Stimulated activated CD8-positive, alpha-beta memory T cell treated with anti-CD3 and anti-CD28 coated beads, Interleukin-12 subunit alpha, Interleukin-12 subunit beta, amount 100 ng/mL, for 4 hours (primary cell): Measurements from ENCODE around the gene RER1.
"Not testable (repeated sequence)": the region's sequence is repeated elsewhere in the genome, so short reads cannot be mapped to it uniquely, and the experiment has no call there.

Source experiments
- DNase-seq: peaks from one replicate; pipeline ENCODE4 v3.0.0-alpha.2; 2020; ENCODE audit warnings: low read depth

RER1 gene

GRCh38 chr1:2427976-2428375 is 36.3 kb downstream of the RER1 start:
- no peak for DNase-seq

- DNase-seq, result no peak
Measured at GRCh38 chr1:2428490-2428889, 36.8 kb downstream of the RER1 start.

GRCh38 chr1:2429780-2430591 is 38.3 kb downstream of the RER1 start:
- no peak for DNase-seq

- DNase-seq, result no peak
Measured at GRCh38 chr1:2430592-2430973, 38.9 kb downstream of the RER1 start.

GRCh38 chr1:2431103-2431502 is 39.5 kb downstream of the RER1 start:
- no peak for DNase-seq

- DNase-seq, result no peak
Measured at GRCh38 chr1:2431518-2431917, 39.9 kb downstream of the RER1 start.

- no peak for DNase-seq
Measured at GRCh38 chr1:2432441-2432844, 40.8 kb downstream of the RER1 start.

- no peak for DNase-seq
Measured at GRCh38 chr1:2433196-2433595, 41.6 kb downstream of the RER1 start.

- DNase-seq, result no peak
Measured at GRCh38 chr1:2433936-2434655, 42.5 kb downstream of the RER1 start.

GRCh38 chr1:2435091-2435490 is 43.5 kb downstream of the RER1 start:
- no peak for DNase-seq

GRCh38 chr1:2435746-2436355 is 44.2 kb downstream of the RER1 start:
- DNase-seq, result no peak

- DNase-seq, result no peak
Measured at GRCh38 chr1:2436876-2437275, 45.2 kb downstream of the RER1 start.

- DNase-seq, result no peak
Measured at GRCh38 chr1:2437617-2438016, 46.0 kb downstream of the RER1 start.

- no peak for DNase-seq
Measured at GRCh38 chr1:2438038-2438437, 46.4 kb downstream of the RER1 start.

GRCh38 chr1:2438641-2439040 is 47.0 kb downstream of the RER1 start:
- DNase-seq, result no peak

- DNase-seq, result no peak
Measured at GRCh38 chr1:2439369-2439768, 47.7 kb downstream of the RER1 start.

- DNase-seq, result not testable (repeated sequence)
Measured at GRCh38 chr1:2440346-2440745, 48.7 kb downstream of the RER1 start.

- no peak for DNase-seq
Measured at GRCh38 chr1:2441746-2442145, 50.1 kb downstream of the RER1 start.

GRCh38 chr1:2442661-2443060 is 51.0 kb downstream of the RER1 start:
- DNase-seq, result no peak

- no peak for DNase-seq
Measured at GRCh38 chr1:2443277-2444137, 51.9 kb downstream of the RER1 start.

GRCh38 chr1:2444138-2444591 is 52.5 kb downstream of the RER1 start:
- DNase-seq, result no peak

- DNase-seq, result no peak
Measured at GRCh38 chr1:2445162-2445822, 53.7 kb downstream of the RER1 start.
